ENCODE measurements around the gene FAT2. TPM values are rescaled to one million over a fixed set of nuclear protein-coding genes. Genes with fewer than 3 reads are reported as not detected.

The FAT2 gene
- total and polyA plus RNA-seq, 10 of the 15 experiments (the other 5 are each of a cell fraction or from before 2014, with no cell fraction given), result 0.01 to 0.06 (median 0.03) TPM; not detected in 3

GRCh38 chr5:151602806-151603205, 11.7 kb upstream of the FAT2 start:
- ChIA-PET RAD21 (ENCODE audit: unreplicated experiment) (interaction anchor here (0.5 to 2.0 kb wide), 2 partner anchors 10 to 33 kb away, joined by 3 to 7 read pairs; no protein-coding TSS in a partner anchor), CTCF (interaction anchor here (0.9 to 1.2 kb wide), 2 partner anchors 8 to 9 kb away, joined by 3 read pairs; no protein-coding TSS in a partner anchor), POLR2A (no interaction called here), SMC1A (ENCODE audit: uncharacterized antibody, unreplicated experiment) (no interaction called here)
- Histone ChIP-seq H3K4me3 (no peak overlapping the region), H3K9ac (ENCODE audit: control insufficient read depth, insufficient read depth, low read length) (no peak overlapping the region), H3K9me3 (replicated peaks; ENCODE audit: control insufficient read depth, insufficient read depth, low read length) (no peaks in the 10 kb centered on the region), H4K20me1 (ENCODE audit: control insufficient read depth, insufficient read depth) (no peaks in the 10 kb centered on the region), H2AFZ (ENCODE audit: control insufficient read depth, low read depth, low read length) (no peak overlapping the region), H3K36me3 (ENCODE audit: control insufficient read depth in 2 of 2, insufficient read depth in 2 of 2, low read length in 1 of 2) (no peaks in the 10 kb centered on the region), H3K4me1 (ENCODE audit: control insufficient read depth, insufficient read depth, low read length) (no peaks in the 10 kb centered on the region), H3K27me3 (replicated peaks in 1 of 2; ENCODE audit: control insufficient read depth in 2 of 2, insufficient read depth in 2 of 2, low read length in 1 of 2) (no peaks in the 10 kb centered on the region), H3K79me2 (ENCODE audit: control insufficient read depth, insufficient read depth, low read length) (no peaks in the 10 kb centered on the region), H3K4me2 (ENCODE audit: control insufficient read depth, insufficient read depth) (no peak overlapping the region), H3K27ac (ENCODE audit: control insufficient read depth, insufficient read depth) (no peak overlapping the region)
- FAIRE-seq (no peak), DNase-seq (ENCODE audit: low read depth, low spot score) (no peak), ATAC-seq (no peak)
- BruUV-seq (replicated peaks), result no TSS peak
- in situ Hi-C loops (cut with MboI) (no loop called here), intact Hi-C loops (cut with micrococcal nuclease; ENCODE audit: unreplicated experiment) (no loop called here)
- TF ChIP-seq CHD2 (IDR thresholded peaks at IDR 0.05; ENCODE audit: borderline replicate concordance, low read depth, low read length) (no peak), TCF3 (IDR thresholded peaks at IDR 0.05; ENCODE audit: borderline replicate concordance, insufficient read depth, low read depth, low read length) (no peak), LARP7 (IDR thresholded peaks at IDR 0.05) (no peak), PRDM15 (CRISPR knock-in tag; IDR thresholded peaks at IDR 0.05) (no peak), IRF3 (IDR thresholded peaks at IDR 0.05) (no peak), TARDBP (IDR thresholded peaks at IDR 0.05; ENCODE audit: borderline replicate concordance) (no peak), SMARCA5 (IDR thresholded peaks at IDR 0.05) (no peak), POU2F2 (IDR thresholded peaks at IDR 0.05; ENCODE audit: borderline replicate concordance, low read depth, low read length) (no peak), SREBF2 (IDR thresholded peaks at IDR 0.05; ENCODE audit: low read length) (no peak), IKZF2 (IDR thresholded peaks at IDR 0.05) (no peak), BACH1 (IDR thresholded peaks at IDR 0.05; ENCODE audit: borderline replicate concordance) (no peak), NBN (IDR thresholded peaks at IDR 0.05) (no peak), POLR2AphosphoS2 (IDR thresholded peaks at IDR 0.05; ENCODE audit: low read depth, low read length) (no peak)
- TF ChIP-seq, protein P1, sequence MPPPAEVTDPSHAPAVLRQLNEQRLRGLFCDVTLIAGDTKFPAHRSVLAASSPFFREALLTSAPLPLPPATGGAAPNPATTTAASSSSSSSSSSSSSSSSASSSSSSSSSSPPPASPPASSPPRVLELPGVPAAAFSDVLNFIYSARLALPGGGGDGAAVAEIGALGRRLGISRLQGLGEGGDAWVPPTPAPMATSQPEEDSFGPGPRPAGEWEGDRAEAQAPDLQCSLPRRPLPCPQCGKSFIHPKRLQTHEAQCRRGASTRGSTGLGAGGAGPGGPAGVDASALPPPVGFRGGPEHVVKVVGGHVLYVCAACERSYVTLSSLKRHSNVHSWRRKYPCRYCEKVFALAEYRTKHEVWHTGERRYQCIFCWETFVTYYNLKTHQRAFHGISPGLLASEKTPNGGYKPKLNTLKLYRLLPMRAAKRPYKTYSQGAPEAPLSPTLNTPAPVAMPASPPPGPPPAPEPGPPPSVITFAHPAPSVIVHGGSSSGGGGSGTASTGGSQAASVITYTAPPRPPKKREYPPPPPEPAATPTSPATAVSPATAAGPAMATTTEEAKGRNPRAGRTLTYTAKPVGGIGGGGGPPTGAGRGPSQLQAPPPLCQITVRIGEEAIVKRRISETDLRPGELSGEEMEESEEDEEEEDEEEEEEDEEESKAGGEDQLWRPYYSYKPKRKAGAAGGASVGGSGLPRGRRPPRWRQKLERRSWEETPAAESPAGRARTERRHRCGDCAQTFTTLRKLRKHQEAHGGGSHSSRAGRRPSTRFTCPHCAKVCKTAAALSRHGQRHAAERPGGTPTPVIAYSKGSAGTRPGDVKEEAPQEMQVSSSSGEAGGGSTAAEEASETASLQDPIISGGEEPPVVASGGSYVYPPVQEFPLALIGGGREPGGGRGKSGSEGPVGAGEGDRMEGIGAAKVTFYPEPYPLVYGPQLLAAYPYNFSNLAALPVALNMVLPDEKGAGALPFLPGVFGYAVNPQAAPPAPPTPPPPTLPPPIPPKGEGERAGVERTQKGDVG (CRISPR knock-in tag; IDR thresholded peaks at IDR 0.05), result no peak
